ENCODE data around the gene NHLRC4. TPM values are rescaled to one million over a fixed set of nuclear protein-coding genes. Genes with fewer than 3 reads are reported as not detected.
A peak's percentile ranks its signal among the peaks of the same experiment; 100 is the strongest.

The NHLRC4 gene
- total and polyA plus RNA-seq, 9 of the 15 experiments (the other 6 are each of a cell fraction or from before 2014, with no cell fraction given), result 0.24 to 3.7 (median 1.3) TPM; not detected in 2

- Histone ChIP-seq H3K4me2 (ENCODE audit: insufficient read depth, low read length) (no peak overlapping the region), H3K9ac (ENCODE audit: insufficient read depth in 1 of 2, low read depth in 2 of 2, low read length in 2 of 2) (peak overlapping the region in 1 of 2 experiments; percentile 78; a peak in 2 of 4 replicates), H3K27me3 (ENCODE audit: control insufficient read depth in 2 of 2, insufficient read depth in 2 of 2, low read length in 2 of 2) (no peaks in the 10 kb centered on the region), H4K20me1 (replicated peaks; ENCODE audit: control insufficient read depth, insufficient read depth, low read length) (peaks cover 7% of the 10 kb centered on the region), H3K79me2 (ENCODE audit: control insufficient read depth, insufficient read depth, low read length) (peaks cover 71% of the 10 kb centered on the region), H2AFZ (ENCODE audit: low read depth, low read length) (no peak overlapping the region), H3K9me3 (replicated peaks; ENCODE audit: control insufficient read depth, insufficient read depth, low read depth, low read length) (no peaks in the 10 kb centered on the region), H3K9me1 (ENCODE audit: control insufficient read depth, insufficient read depth, low read length) (peaks cover 5% of the 10 kb centered on the region), H3K4me3 (no peak overlapping the region), H3K27ac (ENCODE audit: extremely low read depth, low read depth, low read length) (no peak overlapping the region), H3K36me3 (ENCODE audit: control insufficient read depth, insufficient read depth, low read length) (peaks cover 46% of the 10 kb centered on the region; the same call in 2 of the 3 replicates), H3K4me1 (replicated peaks in 1 of 2; ENCODE audit: control insufficient read depth in 2 of 2, insufficient read depth in 2 of 2, low read length in 2 of 2) (peaks cover 2 to 40% of the 10 kb centered on the region in 2 experiments; a peak in 4 of 5 replicates)
- FAIRE-seq (no peak), ATAC-seq (no peak), DNase-seq (ENCODE audit: extremely low read depth in 1 of 4, low spot score in 3 of 4) (no peak)
- TF ChIP-seq ZNF347 (CRISPR knock-in tag; IDR thresholded peaks at IDR 0.05; ENCODE audit: low read depth) (no peak), ZNF239 (CRISPR knock-in tag; IDR thresholded peaks at IDR 0.05) (no peak), ZNF134 (CRISPR knock-in tag; conservative IDR thresholded peaks at IDR 0.05) (no peak), BCL6 (CRISPR knock-in tag; IDR thresholded peaks at IDR 0.05) (no peak), DMBX1 (CRISPR knock-in tag; IDR thresholded peaks at IDR 0.05; ENCODE audit: borderline replicate concordance) (no peak), SNIP1 (IDR thresholded peaks at IDR 0.05; ENCODE audit: low read depth) (no peak), MLX (CRISPR knock-in tag; conservative IDR thresholded peaks at IDR 0.05) (no peak), RNF219 (CRISPR knock-in tag; IDR thresholded peaks at IDR 0.05) (no peak), POLR2B (IDR thresholded peaks at IDR 0.05; ENCODE audit: low read depth, partially characterized antibody) (no peak), SRF (CRISPR knock-in tag; IDR thresholded peaks at IDR 0.05) (no peak), HOMEZ (CRISPR knock-in tag; IDR thresholded peaks at IDR 0.05) (no peak), LEF1 (IDR thresholded peaks at IDR 0.05) (no peak), IFI16 (CRISPR knock-in tag; IDR thresholded peaks at IDR 0.05) (no peak), ZNF75A (CRISPR knock-in tag; IDR thresholded peaks at IDR 0.05) (no peak), ZBTB7A (IDR thresholded peaks at IDR 0.05; ENCODE audit: borderline replicate concordance, control insufficient read depth, low read depth, low read length) (no peak), ZZZ3 (IDR thresholded peaks at IDR 0.05) (no peak), NFE2L1 (tag; IDR thresholded peaks at IDR 0.05; ENCODE audit: borderline replicate concordance, low read depth) (no peak)
- ChIA-PET POLR2A (no interaction called here), CTCF (ENCODE audit: low intra/inter-chr PET ratio) (no interaction called here)
- no TSS peak for BruUV-seq (replicated peaks)
- 93% methylated on average over 29 of the region's 34 CpGs for WGBS (ENCODE audit: insufficient coverage, low coverage, missing lambda C conversion rate)
- in situ Hi-C loops (cut with MboI), result no loop called here
- intact Hi-C loops (cut with micrococcal nuclease), result no loop called here
These were observed 29.3 kb downstream of the NHLRC4 start for GRCh38 chr16:595942-596735.
